VCaP (cell line): ENCODE measurements around the gene RFESD.

Experiments used
- H3K27ac ChIP-seq: fragments of 450-650 bp; 2 replicates; pipeline ENCODE4 v1.5.1; 2017
- TF ChIP-seq, protein P1 (sequence below): fragments of 450-650 bp; conservative IDR thresholded peaks from 2 replicates; pipeline ENCODE4 v1.5.1; 2017; ENCODE audit warnings: mild to moderate bottlenecking, moderate library complexity

RFESD gene

DNA sequence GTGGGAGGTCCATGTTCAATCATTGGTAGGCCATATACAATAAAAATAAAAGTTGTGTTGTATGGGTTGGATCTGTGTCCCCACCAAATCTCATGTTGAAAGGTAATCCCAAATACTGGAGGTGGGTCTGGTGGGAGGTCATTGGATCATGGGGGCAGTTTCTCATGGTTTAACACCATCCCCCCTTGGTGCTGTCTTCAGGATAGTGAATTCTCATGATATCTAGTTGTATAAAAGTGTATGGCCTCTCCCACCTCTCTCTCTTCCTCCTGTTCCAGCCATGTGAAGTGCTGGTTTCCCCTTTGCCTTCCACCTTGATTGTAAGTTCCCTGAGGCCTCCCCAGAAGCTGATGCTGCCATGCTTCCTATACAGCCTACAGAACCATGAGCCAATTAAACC lies 21.1 kb downstream of the RFESD start:
- no peak overlapping the region for H3K27ac ChIP-seq
- TF ChIP-seq, protein P1, sequence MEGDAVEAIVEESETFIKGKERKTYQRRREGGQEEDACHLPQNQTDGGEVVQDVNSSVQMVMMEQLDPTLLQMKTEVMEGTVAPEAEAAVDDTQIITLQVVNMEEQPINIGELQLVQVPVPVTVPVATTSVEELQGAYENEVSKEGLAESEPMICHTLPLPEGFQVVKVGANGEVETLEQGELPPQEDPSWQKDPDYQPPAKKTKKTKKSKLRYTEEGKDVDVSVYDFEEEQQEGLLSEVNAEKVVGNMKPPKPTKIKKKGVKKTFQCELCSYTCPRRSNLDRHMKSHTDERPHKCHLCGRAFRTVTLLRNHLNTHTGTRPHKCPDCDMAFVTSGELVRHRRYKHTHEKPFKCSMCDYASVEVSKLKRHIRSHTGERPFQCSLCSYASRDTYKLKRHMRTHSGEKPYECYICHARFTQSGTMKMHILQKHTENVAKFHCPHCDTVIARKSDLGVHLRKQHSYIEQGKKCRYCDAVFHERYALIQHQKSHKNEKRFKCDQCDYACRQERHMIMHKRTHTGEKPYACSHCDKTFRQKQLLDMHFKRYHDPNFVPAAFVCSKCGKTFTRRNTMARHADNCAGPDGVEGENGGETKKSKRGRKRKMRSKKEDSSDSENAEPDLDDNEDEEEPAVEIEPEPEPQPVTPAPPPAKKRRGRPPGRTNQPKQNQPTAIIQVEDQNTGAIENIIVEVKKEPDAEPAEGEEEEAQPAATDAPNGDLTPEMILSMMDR: no peak

DNA sequence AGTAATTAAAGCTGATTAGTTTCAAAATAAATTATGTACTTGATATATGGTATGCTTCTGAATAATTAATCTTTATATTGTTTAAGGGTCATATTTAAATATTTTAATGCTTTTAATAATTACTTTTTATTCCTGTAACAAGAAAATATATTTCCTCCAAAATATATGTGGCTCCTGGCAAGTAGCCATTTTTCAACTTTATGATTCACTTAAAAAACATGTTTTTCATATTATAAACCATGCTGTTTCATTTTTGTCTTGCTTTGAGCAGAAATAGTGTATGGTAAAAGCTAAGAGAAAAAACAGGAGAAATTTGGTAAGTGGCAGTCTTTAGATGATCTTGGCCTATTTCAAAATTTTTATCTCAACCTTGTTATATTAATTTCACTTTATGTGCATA lies 21.6 kb downstream of the RFESD start:
- no peak overlapping the region for H3K27ac ChIP-seq
- TF ChIP-seq, protein P1: no peak

GRCh38 chr5:95668728-95669127 lies 22.2 kb downstream of the RFESD start:
- no peak overlapping the region for H3K27ac ChIP-seq
- TF ChIP-seq, protein P1: no peak

GRCh38 chr5:95669540-95669939 lies 23.0 kb downstream of the RFESD start:
- TF ChIP-seq, protein P1: no peak
- no peak overlapping the region for H3K27ac ChIP-seq

- no peak overlapping the region for H3K27ac ChIP-seq
- TF ChIP-seq, protein P1: no peak
Measured at GRCh38 chr5:95669985-95670384, 23.4 kb downstream of the RFESD start.

GRCh38 chr5:95670568-95670967 lies 24.0 kb downstream of the RFESD start:
- TF ChIP-seq, protein P1: no peak
- no peak overlapping the region for H3K27ac ChIP-seq

- TF ChIP-seq, protein P1: no peak
- no peak overlapping the region for H3K27ac ChIP-seq
Measured at GRCh38 chr5:95671826-95672225, 25.2 kb downstream of the RFESD start.

GRCh38 chr5:95672641-95673040 lies 26.1 kb downstream of the RFESD start:
- TF ChIP-seq, protein P1: no peak
- H3K27ac ChIP-seq: peak overlapping the region; percentile 16; the same call in 1 of the 2 replicates
